CD4-positive, alpha-beta T cell treated with Interleukin-10 for 1 hour (primary cell): ENCODE measurements around the gene UMOD.
"Not testable (repeated sequence)": the region's sequence is repeated elsewhere in the genome, so short reads cannot be mapped to it uniquely, and the experiment has no call there.

Source experiments
- DNase-seq: peaks from one replicate; pipeline ENCODE4 v3.0.0-alpha.2; 2020

UMOD gene

DNA sequence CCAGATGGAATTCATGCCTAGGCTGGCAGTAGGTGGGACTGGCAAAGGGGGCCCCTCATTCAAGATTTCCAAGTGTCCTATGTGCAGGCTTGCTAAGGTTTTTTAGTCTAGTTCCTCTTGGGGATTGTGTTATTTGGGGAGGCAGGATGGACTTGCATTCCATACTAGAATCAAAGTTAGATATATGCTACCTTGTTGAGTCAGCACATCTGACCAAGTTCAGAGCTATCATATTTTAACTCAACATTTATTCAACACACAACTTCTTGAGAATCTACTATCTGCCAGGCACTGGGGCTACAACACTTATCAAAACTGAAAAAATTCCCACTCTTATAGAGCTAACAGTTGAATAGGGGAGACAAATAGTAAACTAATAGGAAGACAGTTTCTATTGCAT is 31.9 kb downstream of the UMOD start:
- no peak for DNase-seq

GRCh38 chr16:20320178-20320577 is 32.3 kb downstream of the UMOD start:
- no peak for DNase-seq

DNA sequence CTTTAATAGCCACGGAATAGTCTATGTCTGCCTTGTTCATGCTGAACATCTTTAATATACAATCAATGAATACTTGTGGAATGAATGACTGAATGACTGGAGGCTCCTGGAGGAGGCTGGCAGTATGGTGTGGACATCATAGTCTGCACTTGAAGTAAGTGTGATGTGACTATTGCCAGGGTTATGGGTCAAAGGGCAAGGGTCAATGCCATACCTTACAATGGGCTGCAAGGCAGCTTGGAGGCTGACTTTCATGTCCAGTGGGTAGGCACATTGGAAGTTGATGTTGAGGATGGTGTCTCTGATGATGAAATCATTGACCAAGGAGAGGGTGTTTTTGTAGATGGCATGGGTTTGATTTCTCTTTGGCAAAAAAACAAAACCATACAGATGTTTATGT is 33.1 kb downstream of the UMOD start:
- no peak for DNase-seq

- no peak for DNase-seq
Observed at GRCh38 chr16:20318437-20318836, 34.1 kb downstream of the UMOD start.

- no peak for DNase-seq
Observed at GRCh38 chr16:20318006-20318405, 34.5 kb downstream of the UMOD start.

- DNase-seq: no peak
Observed at GRCh38 chr16:20317117-20317516, 35.4 kb downstream of the UMOD start.

DNA sequence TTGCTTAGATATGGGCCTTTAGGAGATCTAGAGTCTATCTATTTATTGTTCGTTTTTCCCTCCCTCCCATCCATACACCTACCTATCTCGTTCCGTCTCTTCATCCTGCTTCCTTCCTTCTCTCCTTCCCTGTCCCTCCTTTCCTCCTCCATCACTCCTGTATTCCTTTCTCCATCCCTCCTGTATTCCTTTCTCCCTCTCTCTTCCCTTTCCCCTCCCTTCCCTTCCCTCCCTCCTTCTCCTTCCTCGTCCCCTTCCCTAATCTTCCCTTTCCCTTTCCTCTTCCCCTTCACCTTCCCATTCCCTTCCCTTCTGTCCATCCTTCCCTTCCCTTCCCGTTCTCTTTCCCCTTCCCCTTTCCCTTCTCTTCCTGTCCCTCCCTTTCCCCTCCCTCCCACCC is 35.8 kb downstream of the UMOD start:
- DNase-seq: no peak

DNA sequence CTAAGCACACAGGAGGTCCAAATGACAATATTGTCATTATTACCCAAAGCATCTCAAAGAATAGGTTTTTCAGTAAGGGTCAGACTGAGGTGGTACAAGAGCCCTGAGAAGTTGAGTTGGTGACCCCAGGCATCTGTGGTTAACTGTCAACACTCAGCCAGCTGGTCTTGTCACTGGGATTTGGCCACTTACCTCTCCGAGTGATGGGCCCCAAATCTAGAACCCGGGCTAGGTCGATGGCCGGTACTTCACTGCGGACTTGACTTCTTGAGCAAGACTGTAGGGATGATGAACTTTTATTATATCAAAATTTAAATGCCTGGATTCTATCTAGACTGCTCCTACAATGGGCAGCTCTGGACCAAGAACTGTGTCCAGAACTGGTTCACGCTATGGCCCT is 36.8 kb downstream of the UMOD start:
- no peak for DNase-seq

- no peak for DNase-seq
Observed at GRCh38 chr16:20314575-20314974, 37.9 kb downstream of the UMOD start.

- DNase-seq: no peak
Observed at GRCh38 chr16:20313741-20314140, 38.8 kb downstream of the UMOD start.

DNA sequence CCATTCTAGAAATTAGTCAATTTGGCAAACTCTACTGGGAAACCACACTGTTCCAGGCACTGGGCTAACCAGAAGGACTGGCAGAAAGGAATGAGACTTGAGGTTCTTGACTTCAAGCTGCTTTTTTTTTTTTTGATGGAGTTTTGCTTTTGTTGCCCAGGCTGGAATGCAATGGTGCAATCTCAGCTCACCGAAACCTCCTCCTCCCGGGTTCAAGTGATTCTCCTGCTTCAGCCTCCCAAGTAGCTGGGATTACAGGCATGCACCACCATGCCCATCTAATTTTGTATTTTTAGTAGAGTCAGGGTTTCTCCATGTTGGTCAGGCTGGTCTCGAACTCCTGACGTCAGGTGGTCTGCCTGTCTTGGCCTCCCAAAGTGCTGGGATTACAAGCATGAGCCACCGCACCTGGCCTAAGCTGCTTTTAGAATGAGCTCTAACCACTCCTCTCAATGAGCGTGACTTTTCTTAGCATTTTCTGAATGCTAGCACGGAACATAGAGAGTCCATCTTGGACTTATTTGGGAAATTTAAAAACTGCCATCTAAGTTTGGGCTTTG is 39.9 kb downstream of the UMOD start:
- DNase-seq: not testable (repeated sequence)

DNA sequence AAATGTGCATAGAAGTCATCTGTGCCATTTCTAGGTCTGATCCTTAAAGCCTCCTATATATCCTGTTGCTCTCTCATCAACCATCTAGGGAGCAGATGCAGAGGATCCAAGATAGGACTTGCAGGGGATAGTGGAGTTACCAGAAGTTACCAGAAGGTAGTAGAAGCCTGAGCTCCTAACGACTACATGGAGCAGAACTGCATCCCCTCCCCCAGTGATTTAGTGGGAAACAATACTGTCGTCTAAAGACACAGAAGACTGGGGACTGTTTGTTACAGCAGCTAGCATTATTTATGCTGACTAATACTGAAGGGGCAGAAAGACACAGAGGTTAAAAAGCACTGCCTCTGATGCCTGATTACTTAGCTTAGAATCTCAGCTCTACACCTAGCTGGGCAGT is 41.0 kb downstream of the UMOD start:
- no peak for DNase-seq

DNA sequence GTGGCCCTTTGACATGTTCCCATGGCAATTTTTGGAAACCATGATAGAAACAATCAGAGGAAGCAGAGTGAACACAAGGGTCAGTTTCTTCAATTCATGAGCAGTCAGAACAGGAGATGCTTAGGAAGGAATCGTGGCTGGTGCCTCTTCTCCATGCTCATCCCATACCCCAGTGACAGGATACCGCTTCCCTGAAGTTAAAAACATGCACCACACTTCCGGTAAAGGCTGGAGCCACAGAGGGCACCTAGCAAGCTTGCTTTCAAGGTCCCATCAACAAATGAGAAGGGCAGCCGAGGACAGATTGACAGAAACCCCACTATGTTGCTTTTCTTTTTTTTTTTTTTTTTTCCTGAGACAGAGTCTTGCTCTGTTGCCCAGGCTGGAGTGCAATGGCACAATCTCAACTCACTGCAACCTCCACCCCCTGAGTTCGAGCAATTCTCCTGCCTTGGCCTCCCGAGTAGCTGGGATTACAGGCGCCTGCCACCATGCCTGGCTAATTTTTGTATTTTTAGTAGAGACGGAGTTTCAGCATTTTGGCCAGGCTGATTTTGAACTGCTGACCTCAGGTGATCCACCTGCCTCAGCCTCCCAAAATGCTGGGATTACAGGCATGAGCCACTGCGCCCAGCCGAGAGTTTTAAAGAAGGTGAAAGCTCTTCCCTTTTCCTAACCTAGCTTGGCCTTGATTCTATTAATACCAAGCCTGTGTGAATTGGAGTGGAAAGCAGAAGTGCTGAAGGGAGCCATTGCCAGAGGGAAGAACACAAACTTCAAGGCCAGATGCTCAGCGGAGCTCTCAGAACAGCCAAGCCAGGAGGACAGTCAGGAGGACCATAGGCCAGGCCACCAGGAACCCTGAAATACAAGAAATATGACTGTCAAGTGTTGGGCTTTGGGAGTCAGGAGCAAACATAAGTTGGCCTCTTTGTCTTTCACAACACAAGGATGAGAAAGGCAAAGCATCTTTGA is 41.8 kb downstream of the UMOD start:
- no peak for DNase-seq

DNA sequence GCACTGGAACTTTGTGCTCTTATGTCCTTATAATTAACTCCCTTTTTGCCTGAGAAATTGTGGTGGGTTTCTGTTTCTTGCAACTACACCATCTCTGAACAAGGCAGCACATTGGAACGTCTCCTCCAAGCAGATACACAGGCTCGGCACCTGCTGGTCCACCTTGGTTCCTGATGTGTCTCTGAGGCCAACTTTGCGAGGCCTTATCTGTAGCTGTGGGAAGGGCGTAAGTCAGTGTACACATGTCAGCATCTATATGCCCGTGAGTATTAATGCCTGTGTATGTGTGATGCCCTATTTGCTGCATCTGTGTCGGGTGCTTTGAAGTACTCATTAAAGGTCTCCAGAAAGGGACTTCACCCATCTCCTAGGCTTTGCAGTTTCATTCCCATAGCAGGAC is 42.7 kb downstream of the UMOD start:
- DNase-seq: no peak

DNA sequence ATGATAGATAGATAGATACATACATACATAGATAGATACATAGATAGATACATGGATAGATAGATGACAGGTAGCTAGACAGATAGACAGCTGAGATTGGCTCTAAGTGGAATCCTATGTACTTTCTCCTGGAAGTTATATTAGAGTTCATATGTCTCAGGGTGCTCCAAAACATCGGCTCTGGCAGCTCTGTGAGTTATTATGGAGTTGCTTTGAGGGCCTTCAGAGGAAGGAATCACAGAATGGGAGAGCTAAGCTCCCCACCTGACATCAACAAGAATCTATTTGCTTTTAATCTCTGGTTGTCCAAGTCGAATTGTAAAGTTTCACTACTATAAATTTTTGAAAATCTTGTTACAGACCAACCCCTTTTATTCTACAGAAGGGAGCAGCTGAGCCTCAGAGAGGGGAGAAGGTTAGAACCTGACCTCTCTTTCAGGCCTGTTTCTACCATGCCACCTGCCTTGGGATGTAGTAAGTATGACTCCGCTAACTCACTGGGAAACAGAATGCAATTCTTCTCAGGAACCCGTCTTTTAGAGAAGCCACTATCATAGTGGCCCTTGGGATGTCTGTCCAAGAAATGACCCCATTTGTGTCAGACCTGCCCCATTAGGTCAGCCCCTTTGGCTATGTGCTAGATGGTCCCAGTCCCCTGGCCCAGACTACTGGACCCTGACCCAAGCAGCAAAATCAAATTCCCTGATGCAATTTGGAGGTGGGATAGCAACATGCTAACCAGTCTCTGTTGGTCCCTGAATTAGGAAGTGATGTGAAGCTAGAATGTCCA is 43.5 kb downstream of the UMOD start:
- DNase-seq: no peak

DNA sequence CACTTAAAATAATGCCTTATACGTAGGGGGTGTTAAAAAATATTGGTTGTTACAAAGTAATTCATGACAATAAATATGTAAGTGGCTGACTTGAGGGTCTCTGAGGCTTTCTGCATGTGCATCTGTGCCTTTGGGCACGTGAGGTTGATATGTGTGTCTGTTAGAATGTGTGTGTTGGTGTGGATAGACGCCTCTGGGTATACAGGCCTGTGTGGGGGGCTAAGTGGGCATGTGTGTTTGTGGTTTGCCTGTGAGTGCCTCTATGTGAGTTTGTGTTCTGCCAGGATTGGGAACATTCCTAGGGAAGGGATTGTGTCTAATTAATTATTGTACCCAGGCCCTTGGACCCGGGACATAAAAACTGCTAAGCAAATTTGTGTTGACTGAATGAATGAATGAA is 44.2 kb downstream of the UMOD start:
- DNase-seq: no peak

DNA sequence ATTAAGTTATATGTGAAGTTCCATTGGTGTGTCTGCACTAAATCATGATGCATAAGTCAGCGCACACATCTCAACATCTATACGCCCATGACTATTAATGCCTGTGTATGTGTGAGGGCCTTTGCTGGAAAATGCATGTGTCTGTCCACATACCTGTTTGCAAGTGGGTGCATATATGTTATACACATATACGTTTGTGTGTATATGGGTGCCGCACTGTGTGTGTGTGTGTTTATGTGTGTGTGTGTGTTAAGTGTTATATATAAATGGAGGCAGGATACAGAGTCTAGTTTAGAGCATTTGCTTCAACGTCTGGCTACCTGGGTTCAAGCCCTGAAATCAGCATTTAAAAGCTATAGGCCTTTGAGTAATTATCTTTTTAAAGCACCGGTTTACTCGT is 44.7 kb downstream of the UMOD start:
- DNase-seq: no peak

GRCh38 chr16:20307240-20307671 is 45.3 kb downstream of the UMOD start:
- DNase-seq: no peak

- DNase-seq: no peak
Observed at GRCh38 chr16:20306401-20306800, 46.1 kb downstream of the UMOD start.

DNA sequence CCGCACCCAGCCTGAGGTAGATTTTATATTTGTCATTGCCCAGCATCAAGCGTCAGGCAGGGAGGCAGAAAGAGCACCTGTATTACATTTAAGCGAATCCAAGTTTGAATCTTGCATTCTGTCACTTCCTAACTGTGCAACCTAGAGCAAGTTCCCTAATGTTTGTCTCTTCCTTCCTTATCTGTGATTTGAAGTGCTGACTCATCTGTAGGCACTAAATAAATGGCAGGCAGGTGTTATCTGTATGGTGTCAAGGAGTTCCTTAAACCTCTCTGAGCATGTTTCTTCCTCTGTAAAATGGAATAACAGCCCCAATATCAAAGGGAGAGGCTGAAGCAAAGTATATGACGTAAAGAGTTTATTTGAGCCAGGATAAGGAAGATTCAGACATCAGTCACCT is 49.5 kb downstream of the UMOD start:
- no peak for DNase-seq

DNA sequence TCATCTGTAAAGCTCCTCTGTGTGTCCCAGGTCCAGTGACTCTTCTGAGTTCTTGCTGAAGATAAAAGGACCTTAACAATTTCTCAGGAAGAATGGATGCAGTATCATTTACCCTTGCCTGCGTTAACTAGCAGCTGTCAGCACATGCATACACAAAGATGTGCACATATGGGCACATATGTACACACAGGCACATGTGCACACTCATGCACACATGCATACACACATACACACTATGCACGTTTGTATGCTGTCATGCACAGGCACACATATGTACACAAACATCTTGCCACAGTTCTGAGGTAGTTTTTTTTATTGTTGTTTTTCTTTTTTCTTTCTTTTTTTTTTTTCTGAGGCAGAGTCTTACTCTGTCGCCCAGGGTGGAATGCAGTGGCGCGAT is 50.1 kb downstream of the UMOD start:
- DNase-seq: no peak

DNA sequence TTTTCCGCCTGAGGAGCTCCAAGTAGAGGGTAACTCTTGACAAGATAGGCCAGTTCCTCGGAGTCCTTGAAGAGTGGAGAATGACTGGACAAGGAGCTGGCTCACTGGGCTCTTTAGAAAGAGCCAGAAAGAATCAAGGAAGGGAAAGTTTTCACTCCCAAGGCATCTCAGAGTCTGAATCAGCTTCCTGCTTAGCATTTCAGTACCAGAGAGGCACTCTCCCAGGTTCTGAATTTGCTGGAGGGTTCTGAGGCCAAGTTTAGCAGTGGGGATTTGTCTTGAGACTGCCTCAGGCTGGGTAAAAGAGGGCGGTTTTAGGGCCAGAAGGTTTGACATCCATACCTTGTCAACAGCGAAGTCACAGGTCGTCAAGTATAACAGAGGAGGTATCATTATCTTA is 50.7 kb downstream of the UMOD start:
- no peak for DNase-seq

DNA sequence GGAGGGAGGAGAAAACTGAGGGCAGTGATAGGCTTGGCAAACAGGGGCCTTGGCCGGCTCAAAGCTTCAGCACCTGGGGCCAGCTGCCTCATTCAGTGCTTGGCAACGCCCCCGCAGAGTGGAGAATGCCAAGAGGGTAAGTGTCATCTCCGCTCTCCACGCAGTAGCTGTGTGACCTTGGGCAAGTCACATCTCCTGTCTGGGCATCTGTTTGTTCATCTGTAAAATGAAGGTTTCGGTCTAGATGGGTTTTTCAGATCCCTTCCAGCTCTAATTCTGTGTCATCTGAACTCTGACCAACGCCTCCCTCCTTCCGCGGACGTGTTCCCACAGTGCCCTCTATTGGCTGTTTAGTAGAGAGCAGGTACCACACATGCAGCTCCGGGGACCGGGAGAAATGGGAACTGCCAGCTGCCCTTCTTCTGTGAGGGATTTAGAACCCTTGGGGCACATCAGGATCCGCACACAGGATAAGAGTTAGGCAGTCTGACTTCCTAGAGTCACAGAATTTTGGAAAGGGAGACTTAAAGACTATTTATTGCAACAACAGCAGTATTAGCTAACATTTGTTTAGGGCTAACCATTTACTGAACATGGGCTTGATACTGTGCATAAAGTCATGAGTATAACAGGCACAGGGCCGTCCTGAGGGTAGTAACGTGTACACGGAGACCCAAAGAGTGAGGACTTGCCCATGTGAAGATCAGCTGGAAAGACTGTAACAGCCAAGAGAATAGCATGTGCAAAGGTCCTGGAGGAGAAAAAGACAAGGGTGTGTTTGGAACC is 52.0 kb downstream of the UMOD start:
- peak; percentile 7 for DNase-seq
